Fibroblast of skin of right quadriceps (primary cell): ENCODE data around the gene DNAJB12.
"Not testable (repeated sequence)": the region's sequence is repeated elsewhere in the genome, so short reads cannot be mapped to it uniquely, and the experiment has no call there.

Experiments used
- DNase-seq: peaks from one replicate; pipeline ENCODE4 v3.0.0-alpha.2; 2013

The DNAJB12 gene

GRCh38 chr10:72315611-72316385, 38.9 kb downstream of the DNAJB12 start:
- DNase-seq, result peak; percentile 58

DNA sequence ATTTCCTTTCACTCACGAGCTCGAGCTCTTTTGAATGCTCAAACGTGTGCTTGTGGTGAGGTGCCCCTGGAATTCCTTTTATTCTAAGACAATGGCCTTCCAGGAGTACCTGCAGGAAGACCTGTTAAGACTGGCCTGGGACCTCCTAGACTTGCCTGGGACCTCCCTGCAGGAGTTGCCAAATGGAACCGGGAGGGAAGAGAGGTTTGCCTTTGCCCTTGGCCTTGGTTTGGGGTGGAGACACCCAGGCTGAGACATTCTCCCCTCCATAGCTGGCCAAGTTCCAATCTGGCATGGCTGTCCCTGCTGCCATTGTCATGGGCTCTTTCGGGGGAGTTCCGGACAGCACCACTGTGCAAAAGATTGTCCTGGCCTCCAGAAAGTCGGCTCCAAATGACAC, 39.7 kb downstream of the DNAJB12 start:
- DNase-seq, result no peak

- DNase-seq, result no peak
Measured at GRCh38 chr10:72314263-72314662, 40.5 kb downstream of the DNAJB12 start.

GRCh38 chr10:72312865-72313391, 41.8 kb downstream of the DNAJB12 start:
- no peak for DNase-seq

- DNase-seq, result no peak
Measured at GRCh38 chr10:72311667-72312066, 43.1 kb downstream of the DNAJB12 start.

GRCh38 chr10:72310636-72311035, 44.1 kb downstream of the DNAJB12 start:
- no peak for DNase-seq

DNA sequence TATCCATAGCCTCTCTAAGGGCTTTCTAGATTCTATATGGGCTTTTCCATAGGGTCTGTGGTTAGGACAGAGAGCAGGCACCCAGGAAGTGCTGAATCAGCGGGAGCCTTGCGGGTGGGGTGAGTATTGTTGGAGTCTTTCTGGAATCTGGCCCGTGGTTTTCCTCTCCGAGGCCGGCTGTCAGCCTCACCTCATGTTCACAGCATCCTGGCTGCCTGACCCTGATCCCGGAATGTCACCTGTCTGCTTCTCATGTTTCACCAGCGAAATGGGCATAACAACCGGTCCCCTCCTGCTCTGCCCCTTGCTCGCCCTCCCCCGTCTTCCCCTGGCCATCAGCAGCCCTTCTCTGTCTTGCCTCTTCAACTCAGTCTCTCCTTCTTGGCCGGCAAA, 44.5 kb downstream of the DNAJB12 start:
- DNase-seq, result no peak

GRCh38 chr10:72309290-72310240, 45.2 kb downstream of the DNAJB12 start:
- no peak for DNase-seq

DNA sequence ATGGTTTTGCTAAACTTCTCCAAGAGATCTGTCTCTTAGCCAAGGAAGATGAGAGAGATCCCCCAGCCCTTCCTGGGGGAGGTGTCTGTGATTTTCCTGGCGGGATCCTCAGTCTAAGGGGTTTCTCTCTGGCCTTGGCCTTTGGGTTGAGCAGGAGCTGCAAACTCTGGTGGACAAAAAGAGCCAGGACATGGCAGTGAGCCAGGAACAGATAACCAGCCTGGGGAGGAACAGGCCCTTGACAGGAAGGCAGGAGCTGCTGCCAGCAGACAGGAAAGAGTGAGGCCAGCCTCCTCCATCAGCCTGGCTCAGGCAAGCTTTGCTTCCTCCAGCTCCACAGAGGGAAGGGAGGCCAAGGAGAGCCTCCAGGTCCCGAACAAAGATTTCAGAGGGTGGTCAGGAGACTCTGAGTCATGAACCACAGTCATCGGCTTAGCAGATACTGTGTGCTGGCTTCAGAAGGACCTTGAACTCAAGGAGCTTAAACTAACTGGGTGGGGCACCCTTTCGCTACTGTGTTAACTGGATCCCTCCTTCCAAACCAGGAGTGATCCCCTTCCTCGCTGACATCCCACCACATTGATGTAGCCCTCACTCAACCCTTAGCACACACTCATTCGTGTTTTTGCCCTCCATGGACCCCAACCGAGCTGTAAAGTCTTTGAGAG, 46.3 kb downstream of the DNAJB12 start:
- peak; percentile 69 for DNase-seq

GRCh38 chr10:72307711-72308110, 47.0 kb downstream of the DNAJB12 start:
- not testable (repeated sequence) for DNase-seq

DNA sequence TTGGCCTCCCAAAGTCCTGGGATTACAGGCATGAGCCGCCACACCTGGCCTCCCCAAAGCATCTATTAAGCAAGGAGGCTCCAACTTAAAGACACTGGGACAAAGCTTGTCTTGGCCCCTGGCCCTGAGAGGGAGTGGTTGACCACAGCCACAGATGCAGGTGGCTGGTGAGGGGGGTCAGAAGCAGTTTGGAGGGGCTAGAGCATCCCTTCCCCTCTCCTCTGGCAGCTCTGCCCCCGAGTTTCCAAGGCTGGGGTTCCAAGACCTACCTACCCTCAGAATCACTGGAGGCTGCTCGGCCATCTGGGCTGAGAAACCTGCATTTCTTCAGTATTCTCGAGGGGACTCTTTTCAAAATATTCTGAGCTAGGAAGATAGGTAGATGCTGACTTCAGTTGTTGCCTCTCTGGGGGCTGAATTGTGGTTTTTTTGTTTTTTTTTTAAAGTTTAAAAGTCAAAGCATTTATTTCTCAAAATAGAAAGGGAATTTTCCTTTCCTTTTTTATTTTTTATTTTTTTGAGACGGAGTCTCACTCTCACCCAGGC, 48.4 kb downstream of the DNAJB12 start:
- DNase-seq, result no peak

- no peak for DNase-seq
Measured at GRCh38 chr10:72303424-72304128, 51.1 kb downstream of the DNAJB12 start.

GRCh38 chr10:72298592-72299519, 55.9 kb downstream of the DNAJB12 start:
- DNase-seq, result no peak

- DNase-seq, result peak; percentile 98
Measured at GRCh38 chr10:72297805-72298591, 56.7 kb downstream of the DNAJB12 start.

DNA sequence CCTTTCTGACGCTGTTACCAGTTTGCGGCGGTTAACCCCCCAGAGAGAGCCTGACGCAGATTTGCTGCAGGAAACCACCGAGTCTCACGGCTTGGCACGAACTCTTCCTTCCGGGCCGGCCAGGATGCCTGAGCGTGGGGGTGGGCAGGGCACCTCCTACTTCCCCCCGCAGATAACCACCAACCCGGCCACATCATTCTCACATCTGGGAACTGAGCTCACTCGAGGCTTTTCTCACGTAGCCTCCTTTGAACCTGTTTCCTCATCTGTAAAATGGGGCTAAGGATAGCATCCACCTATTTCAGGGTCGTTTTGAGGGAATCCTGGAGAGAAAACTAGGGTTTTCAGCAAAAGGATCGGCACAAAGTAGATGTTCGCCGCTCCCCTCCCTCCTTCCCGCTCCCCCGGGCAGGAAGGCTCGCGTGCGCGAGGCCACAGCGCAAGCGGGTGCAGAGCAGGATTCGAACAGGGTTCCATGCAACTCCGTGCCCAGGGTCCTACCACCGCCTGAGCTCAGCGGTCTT, 57.4 kb downstream of the DNAJB12 start:
- DNase-seq, result peak; percentile 96

DNA sequence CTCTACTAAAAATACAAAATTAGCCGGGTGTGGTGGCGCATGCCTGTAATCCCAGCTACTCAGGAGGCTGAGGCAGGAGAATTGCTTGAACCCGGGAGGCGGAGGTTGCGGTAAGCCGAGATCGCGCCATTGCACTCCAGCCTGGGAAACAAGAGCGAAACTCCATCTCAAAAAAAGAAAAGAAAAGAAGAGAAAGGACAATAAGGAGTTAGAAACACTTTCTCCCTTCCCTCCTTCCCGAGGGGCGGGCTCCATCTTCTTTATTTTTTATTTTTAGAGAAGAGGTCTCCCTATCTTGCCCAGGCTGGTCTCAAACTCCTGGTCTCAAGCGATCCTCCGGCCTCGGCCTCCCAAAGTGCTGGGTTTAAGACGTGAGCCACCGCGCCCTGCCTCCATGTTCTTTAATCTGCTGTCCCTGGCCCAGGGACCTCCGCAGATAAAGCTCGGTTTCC, 57.9 kb downstream of the DNAJB12 start:
- not testable (repeated sequence) for DNase-seq

- DNase-seq, result no peak
Measured at GRCh38 chr10:72295330-72295910, 59.3 kb downstream of the DNAJB12 start.

DNA sequence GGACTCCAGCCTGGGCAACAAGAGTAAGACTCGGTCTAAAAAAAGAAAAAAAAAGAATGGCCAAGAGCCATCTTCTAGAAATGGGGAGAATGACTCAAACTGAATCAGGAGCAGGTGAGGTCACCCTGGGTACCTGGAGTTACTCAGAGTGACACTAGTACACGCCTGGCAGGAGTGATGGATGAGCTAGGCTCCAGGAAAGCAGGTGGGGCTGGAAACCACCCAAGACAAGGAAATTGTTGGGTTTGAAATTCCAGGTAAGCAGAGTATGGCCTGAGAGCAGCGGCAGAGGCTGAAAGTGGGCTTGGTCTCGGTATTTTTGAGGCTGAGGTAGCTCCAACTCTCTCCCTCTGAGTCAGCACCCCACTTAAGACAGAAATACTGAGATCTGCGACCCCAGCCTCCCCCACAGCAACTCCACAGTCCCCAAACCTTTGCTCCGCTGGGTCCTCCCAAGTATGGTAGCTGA, 62.5 kb downstream of the DNAJB12 start:
- no peak for DNase-seq

DNA sequence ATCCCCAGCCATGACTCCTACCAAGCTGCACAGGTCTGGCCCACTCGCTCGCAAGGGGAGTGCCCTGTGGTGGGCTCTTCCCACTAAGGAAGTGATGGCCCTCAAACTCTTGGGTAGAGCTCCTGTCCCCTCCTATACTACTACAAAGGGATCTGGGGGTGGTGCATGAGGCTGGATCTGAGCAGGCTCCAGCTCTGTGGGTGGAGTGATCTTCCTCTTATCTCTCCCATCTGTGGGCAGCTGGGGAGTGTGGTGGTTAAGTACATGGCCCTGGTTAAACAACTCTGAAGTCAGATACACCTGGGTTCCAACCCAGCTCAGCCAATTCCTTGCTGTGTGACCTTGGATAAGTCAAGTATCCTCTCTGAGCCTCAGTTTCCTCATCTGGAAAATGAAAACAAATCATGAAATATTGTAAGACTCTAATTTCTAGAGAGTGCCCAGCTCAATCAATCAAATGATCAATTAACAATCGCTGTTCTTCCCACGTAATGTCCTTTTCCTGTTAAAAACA, 63.6 kb downstream of the DNAJB12 start:
- DNase-seq, result no peak
